ENCODE measurements around the gene PLA2G6.

- no peak for TF ChIP-seq POLR2AphosphoS5 (IDR thresholded peaks at IDR 0.05; ENCODE audit: insufficient read depth in 1 of 2, low read depth in 1 of 2)
- no peak for TF ChIP-seq CTCF (IDR thresholded peaks at IDR 0.05)
- no peak for TF ChIP-seq POLR2A (IDR thresholded peaks at IDR 0.05)
Measured at GRCh38 chr22:38230916-38231315, 49.3 kb upstream of the PLA2G6 start.
